Activated effector memory CD4-positive, alpha-beta T cell treated with Interleukin-2 at 50 U/mL for 16 hours (primary cell): ENCODE measurements around the gene CCL3.
"Not testable (repeated sequence)": the region's sequence is repeated elsewhere in the genome, so short reads cannot be mapped to it uniquely, and the experiment has no call there.

Experiments
- DNase-seq: peaks from one replicate; pipeline ENCODE4 v3.0.0-alpha.2; 2020

CCL3 gene

DNA sequence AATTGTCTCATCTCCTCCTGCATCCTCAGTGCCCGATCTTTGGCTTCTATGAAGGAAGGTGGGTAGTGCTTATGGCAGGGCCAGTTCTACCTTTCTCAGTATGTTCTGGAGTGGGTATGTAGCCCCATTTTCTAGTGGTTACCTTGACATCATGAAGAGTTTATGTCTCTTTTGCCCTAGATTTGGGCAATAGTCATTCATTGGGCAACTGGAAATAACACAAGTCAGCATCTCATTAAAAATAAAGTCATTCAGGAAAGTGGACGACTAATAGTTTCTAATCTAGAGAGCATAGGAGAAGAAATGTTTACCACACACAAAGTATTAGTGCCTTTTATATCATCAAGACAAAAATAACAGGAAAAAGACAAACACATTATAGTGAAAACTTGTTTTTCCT, 6.3 kb downstream of the CCL3 start:
- DNase-seq, result not testable (repeated sequence)

GRCh38 chr17:36082482-36083120, 7.3 kb downstream of the CCL3 start:
- peak; percentile 6 for DNase-seq

DNA sequence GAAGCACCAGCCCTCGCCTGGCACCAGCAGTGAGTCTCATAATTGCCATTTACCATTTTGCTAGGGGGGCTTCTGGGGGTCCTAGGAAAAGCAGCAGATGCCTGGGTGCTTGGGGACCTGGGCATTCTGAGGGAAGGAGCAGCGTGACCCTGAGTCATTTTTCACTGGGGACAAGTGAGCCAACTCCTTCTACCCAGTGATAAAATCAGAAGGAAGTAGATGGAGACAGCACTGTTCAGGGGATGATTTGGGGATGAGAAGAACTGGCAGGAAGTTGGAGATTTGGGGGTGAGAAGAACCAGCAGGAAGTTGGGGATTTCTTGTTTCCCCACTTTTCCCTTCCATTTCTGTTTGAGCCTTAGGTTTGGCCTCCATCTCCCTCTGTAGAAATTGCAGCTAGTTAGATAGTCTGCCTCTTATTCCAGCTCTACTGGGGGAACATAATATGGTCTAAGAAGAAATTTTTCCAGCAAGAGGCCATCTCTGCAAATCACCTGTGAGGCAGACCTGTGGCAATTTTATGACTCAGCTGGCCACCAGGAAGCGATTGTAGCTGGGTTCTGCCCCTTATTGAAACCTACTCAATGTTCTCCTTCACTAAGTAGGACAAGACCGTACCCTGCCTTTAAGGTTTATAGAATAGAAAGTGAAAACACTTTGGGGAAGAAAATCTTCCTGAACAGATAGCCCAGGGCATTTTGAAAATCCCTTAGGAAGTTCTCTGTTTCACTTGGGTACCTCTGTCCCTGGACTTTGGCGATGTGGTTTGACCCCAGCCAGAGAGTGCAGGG, 8.1 kb downstream of the CCL3 start:
- DNase-seq, result not testable (repeated sequence)

DNA sequence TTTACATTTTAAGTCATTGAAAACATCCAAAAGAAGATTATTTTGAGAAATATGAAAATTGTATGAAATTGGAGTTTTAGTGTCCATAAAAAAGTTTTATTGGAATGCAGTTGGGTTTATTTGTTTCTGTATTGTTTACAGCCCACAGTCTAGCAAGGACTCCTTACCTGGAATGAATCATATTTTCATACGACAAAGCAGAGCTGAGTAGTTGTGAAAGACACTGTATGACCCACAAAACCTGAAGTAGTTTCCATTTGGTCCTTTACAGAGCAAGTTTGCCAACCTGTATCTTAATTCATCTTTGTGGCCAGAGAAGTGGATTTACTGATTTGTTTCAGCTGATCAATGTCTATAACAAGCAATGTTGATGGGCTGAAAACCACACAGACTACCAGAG, 15.6 kb downstream of the CCL3 start:
- no peak for DNase-seq

DNA sequence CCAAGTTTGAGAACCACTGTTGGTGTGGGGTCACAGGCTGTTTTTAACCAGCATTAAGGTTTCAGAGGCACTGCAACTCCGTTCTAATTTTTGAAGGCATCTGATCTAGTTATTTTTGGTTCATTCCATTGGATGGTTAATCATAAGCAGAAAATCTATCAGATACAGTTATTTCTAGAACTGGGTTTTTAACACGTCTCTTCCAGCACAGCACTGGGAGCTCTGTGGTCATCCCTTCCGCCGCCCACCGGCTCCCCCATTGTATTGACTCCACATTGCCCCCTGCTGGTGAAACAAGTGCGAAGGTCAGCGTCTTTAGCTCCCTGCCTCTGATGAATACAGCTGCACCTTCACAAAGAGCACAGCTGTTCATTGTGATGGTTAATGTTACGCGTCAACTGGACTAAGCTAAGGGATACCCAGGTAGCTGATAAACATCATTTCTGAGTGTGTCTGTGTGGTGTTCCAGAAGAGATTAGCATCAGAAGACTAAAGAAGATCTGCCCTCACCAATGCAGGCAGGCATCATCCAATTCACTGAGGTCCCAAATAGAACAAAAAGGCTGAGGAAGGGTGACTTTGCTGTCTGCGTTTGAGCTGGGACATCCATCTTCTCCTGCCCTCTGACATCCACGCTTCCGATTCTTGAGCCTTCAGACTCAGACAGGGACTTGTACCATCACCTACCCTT, 17.4 kb downstream of the CCL3 start:
- peak; percentile 15 for DNase-seq

GRCh38 chr17:36071751-36072150, 18.2 kb downstream of the CCL3 start:
- DNase-seq, result no peak

- DNase-seq, result no peak
Measured at GRCh38 chr17:36070427-36070826, 19.5 kb downstream of the CCL3 start.

GRCh38 chr17:36069136-36069535, 20.8 kb downstream of the CCL3 start:
- no peak for DNase-seq

DNA sequence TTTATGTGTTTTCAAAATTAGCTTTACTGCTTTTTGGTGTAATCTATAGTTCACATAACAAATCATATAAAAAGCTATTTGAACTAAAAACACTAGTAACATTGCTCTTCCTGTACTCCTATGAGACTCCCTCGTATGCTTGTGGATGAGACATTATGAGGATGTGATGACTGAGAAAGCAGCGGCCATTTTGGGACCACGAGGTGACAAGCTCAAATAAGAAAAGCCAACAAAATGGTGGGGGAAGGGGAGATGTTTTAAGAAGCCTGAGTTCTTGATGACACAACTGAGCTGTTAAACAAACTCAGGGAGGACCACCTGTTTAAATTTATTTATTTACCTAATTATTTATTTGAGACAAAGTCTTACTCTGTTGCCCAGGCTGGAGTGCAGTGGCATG, 21.4 kb downstream of the CCL3 start:
- no peak for DNase-seq

GRCh38 chr17:36066365-36066985, 23.5 kb downstream of the CCL3 start:
- no peak for DNase-seq

DNA sequence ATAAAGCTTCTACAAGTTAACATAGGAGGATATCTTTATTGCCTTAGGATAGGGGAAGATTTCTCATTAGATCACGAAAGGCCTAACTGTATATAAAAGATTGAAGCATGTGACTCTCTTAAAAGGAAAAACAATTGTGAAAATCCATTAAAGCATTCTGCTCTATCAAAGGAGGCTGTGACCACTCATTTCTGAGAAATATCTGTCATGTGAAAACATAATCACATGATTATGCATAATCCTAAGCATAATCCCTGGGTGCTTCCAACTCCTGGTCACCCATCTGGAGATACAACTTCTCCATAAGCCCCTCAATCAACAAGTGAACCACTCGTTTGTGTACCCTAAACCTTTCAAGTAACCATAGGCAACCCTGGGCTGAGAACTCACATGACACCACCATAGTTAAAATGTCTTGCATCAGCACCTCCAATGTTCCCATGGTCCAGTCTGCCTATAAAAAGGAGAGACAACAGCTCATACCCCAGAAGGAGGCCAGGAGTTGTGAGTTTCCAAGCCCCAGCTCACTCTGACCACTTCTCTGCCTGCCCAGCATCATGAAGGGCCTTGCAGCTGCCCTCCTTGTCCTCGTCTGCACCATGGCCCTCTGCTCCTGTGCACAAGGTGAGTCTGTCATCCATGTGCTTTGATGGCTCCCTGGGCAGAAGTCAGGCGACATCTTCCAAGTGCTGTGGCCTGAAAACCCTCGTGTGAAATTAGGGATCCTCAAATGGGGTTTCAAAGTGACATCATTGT, 26.0 kb downstream of the CCL3 start, which contains the start of gene CCL18:
CCL18 (plus strand) TSS at position 487 of the 756 bp plus-strand sequence; CDS start at position 558, 71 bp downstream.
- DNase-seq, result no peak

DNA sequence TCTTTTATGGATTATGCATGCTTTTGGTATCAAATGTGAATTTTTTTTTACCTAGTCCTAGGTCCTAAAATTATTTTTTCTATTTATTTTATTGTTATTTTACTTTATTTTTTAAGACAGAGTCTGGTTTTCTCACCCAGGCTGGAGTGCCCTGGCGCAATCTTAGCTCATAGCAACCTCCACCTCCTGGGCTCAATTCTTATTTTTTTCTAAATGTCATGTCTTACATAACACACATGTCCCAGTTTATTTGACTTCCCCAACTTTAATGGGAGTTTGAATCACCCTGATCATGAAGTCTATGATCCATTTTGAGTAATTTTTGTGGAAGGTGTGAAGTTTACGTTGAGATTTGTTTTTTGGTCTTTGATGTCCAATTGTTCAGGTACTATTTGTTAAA, 29.1 kb downstream of the CCL3 start:
- no peak for DNase-seq

GRCh38 chr17:36059406-36059805, 30.5 kb downstream of the CCL3 start:
- DNase-seq, result no peak

DNA sequence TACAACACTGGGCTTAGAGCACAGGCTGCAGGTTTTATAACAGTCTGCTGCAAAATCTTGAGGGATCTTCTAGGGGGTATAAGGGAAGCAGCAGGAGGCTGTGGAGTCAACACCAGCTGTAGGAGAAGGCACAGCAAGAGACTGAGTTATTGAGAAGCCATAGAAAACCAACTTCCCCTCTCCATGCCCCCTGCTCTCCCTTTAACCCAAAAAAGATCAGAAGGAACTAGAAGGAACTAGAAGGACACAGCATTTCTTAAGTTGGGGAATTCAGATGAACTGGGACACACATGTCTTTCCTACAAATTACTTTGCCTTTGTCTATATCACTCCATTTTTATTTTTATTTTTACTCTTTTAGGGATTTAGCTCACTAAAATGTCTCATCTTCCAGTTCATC, 32.0 kb downstream of the CCL3 start:
- DNase-seq, result no peak

GRCh38 chr17:36055921-36056520, 33.9 kb downstream of the CCL3 start:
- DNase-seq, result no peak

DNA sequence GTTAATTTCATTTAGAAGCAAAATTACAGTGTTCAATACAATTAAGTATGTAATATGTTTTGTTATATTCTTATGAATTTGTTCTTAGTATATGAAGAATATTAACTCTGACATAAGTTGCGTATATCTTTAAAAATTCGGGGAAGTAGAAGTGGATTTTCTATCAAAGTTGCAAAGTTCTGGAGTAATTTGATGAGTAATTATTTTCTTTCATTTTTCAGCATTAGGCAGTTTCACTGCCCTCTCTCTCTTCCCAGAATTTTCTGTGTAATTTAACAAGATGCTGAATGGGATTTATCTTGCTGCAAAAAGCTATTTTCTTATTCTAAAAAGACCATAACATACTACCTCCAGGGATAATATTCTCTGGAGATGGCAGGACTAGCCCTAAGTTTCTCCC, 34.8 kb downstream of the CCL3 start:
- no peak for DNase-seq

GRCh38 chr17:36049643-36050042, 40.3 kb downstream of the CCL3 start:
- no peak for DNase-seq

- no peak for DNase-seq
Measured at GRCh38 chr17:36048066-36048465, 41.9 kb downstream of the CCL3 start.
